T-helper 1 cell treated with Interleukin-12 subunit alpha and Interleukin-12 subunit beta and Interleukin-4 antibody, amounts not matched to agents 30 ng/mL and 1 ng/mL, for 36 hours (primary cell): Measurements from ENCODE around the gene KIF4A. TPM values are rescaled to one million over a fixed set of nuclear protein-coding genes. Genes with fewer than 3 reads are reported as not detected.

Source experiments
- intact Hi-C: fragments of 100-400 bp; cut with micrococcal nuclease; formaldehyde crosslinking; loops from one replicate; pipeline ENCODE4 v1.15.1; 2024
- total RNA-seq: library from RNA; stranded (reverse); gene quantifications from 2 replicates; pipeline ENCODE4 v1.2.3, GENCODE V29; 2022

The KIF4A gene
- total RNA-seq, 1 donor from 2014 or later = 29.6 TPM

GRCh38 chrX:70437921-70438665 lies 148.2 kb downstream of the KIF4A start:
- intact Hi-C loops = no loop called here

GRCh38 chrX:70439016-70439415 lies 149.1 kb downstream of the KIF4A start:
- intact Hi-C loops = no loop called here

- intact Hi-C loops = no loop called here
These were observed 152.3 kb downstream of the KIF4A start for GRCh38 chrX:70442224-70442623.

GRCh38 chrX:70444326-70444945 lies 154.5 kb downstream of the KIF4A start, which contains the start of gene DLG3:
TSS of gene DLG3 (plus strand) at chrX:70444835. CDS start at chrX:70445202, 367 bp downstream.
- intact Hi-C loops = no loop called here

GRCh38 chrX:70444946-70445656 lies 155.2 kb downstream of the KIF4A start:
- intact Hi-C loops = no loop called here

GRCh38 chrX:70445951-70446350 lies 156.0 kb downstream of the KIF4A start:
- intact Hi-C loops = no loop called here

- intact Hi-C loops = no loop called here
These were observed 156.8 kb downstream of the KIF4A start for GRCh38 chrX:70446380-70447350.

- intact Hi-C loops = no loop called here
These were observed 159.6 kb downstream of the KIF4A start for GRCh38 chrX:70449457-70449966.

- intact Hi-C loops = loop anchor here (5.0 to 10.0 kb wide), 6 partner anchors 305 to 1287 kb away; partner anchors contain the start of genes FOXO4, NONO, OGT and PJA1
These were observed 162.3 kb downstream of the KIF4A start for GRCh38 chrX:70452143-70452733.

- intact Hi-C loops = loop anchor here (5.0 to 10.0 kb wide), 6 partner anchors 304 to 1288 kb away; partner anchors contain the start of genes FOXO4, NONO, OGT and PJA1
These were observed 163.2 kb downstream of the KIF4A start for GRCh38 chrX:70453024-70453618.

GRCh38 chrX:70454441-70455365 lies 164.8 kb downstream of the KIF4A start:
- intact Hi-C loops = loop anchor here (1.0 to 10.0 kb wide), 15 partner anchors 20 to 1290 kb away; partner anchors contain the start of genes FOXO4, IGBP1, NONO and OGT

- intact Hi-C loops = loop anchor here (1.0 to 10.0 kb wide), 8 partner anchors 49 to 1291 kb away; partner anchors contain the start of genes FOXO4, NONO, OGT and PJA1
These were observed 165.7 kb downstream of the KIF4A start for GRCh38 chrX:70455366-70456202.

- intact Hi-C loops = loop anchor here (1.0 to 10.0 kb wide), 5 partner anchors 200 to 1291 kb away; partner anchors contain the start of genes FOXO4, NONO, OGT and PJA1
These were observed 166.4 kb downstream of the KIF4A start for GRCh38 chrX:70456256-70456655.

- intact Hi-C loops = no loop called here
These were observed 171.1 kb downstream of the KIF4A start for GRCh38 chrX:70461026-70461425.

GRCh38 chrX:70464051-70464450 lies 174.1 kb downstream of the KIF4A start:
- intact Hi-C loops = no loop called here

GRCh38 chrX:70466968-70467367 lies 177.1 kb downstream of the KIF4A start:
- intact Hi-C loops = no loop called here

GRCh38 chrX:70468709-70469108 lies 178.8 kb downstream of the KIF4A start:
- intact Hi-C loops = no loop called here
